ENCODE results near the gene PDC.
"Not testable (repeated sequence)": the region's sequence is repeated elsewhere in the genome, so short reads cannot be mapped to it uniquely, and the experiment has no call there.

The PDC gene

GRCh38 chr1:186401446-186401845, 59.5 kb downstream of the PDC start:
- not testable (repeated sequence) for DNase-seq (ENCODE audit: low spot score)
